ENCODE measurements around the gene ACACA.

- TF ChIP-seq CTCF (IDR thresholded peaks at IDR 0.05) (no peak), POLR2A (IDR thresholded peaks at IDR 0.05) (no peak), EP300 (IDR thresholded peaks at IDR 0.05) (no peak)
Observed at GRCh38 chr17:37207103-37207502, 199.5 kb downstream of the ACACA start.

All from ovary (tissue), 3 donors.